GM03348 (cell line): ENCODE measurements around the gene SMAP2.

ENCODE experiments used
- DNase-seq: peaks from one replicate; pipeline ENCODE4 v3.0.0; 2012; ENCODE audit warnings: low spot score

The SMAP2 gene

GRCh38 chr1:40390857-40391256 is 17.3 kb downstream of the SMAP2 start:
- no peak for DNase-seq

- DNase-seq: no peak
Measured at GRCh38 chr1:40391688-40392145, 18.2 kb downstream of the SMAP2 start.

GRCh38 chr1:40392221-40392620 is 18.7 kb downstream of the SMAP2 start:
- DNase-seq: peak; percentile 87

GRCh38 chr1:40393173-40393572 is 19.6 kb downstream of the SMAP2 start:
- DNase-seq: no peak

- no peak for DNase-seq
Measured at GRCh38 chr1:40394491-40395172, 21.1 kb downstream of the SMAP2 start.

GRCh38 chr1:40395190-40396175 is 22.0 kb downstream of the SMAP2 start:
- DNase-seq: no peak

GRCh38 chr1:40396420-40396819 is 22.9 kb downstream of the SMAP2 start:
- no peak for DNase-seq

GRCh38 chr1:40397258-40397657 is 23.7 kb downstream of the SMAP2 start:
- no peak for DNase-seq

- no peak for DNase-seq
Measured at GRCh38 chr1:40399984-40400704, 26.6 kb downstream of the SMAP2 start.

GRCh38 chr1:40401473-40402201 is 28.1 kb downstream of the SMAP2 start:
- no peak for DNase-seq

- peak; percentile 62 for DNase-seq
Measured at GRCh38 chr1:40404670-40405462, 31.3 kb downstream of the SMAP2 start.

GRCh38 chr1:40405812-40406211 is 32.3 kb downstream of the SMAP2 start:
- DNase-seq: no peak

GRCh38 chr1:40407453-40407852 is 33.9 kb downstream of the SMAP2 start:
- no peak for DNase-seq

GRCh38 chr1:40409467-40409866 is 35.9 kb downstream of the SMAP2 start:
- no peak for DNase-seq

GRCh38 chr1:40411294-40411693 is 37.8 kb downstream of the SMAP2 start:
- no peak for DNase-seq

GRCh38 chr1:40411843-40412242 is 38.3 kb downstream of the SMAP2 start:
- DNase-seq: no peak

GRCh38 chr1:40413527-40414252 is 40.2 kb downstream of the SMAP2 start:
- no peak for DNase-seq

- no peak for DNase-seq
Measured at GRCh38 chr1:40414331-40414730, 40.8 kb downstream of the SMAP2 start.

- DNase-seq: no peak
Measured at GRCh38 chr1:40416709-40417108, 43.2 kb downstream of the SMAP2 start.
